GM18861 (cell line): ENCODE data around the gene FAM3C.

Experiments used
- ATAC-seq: cut with Tn5 transposase; IDR thresholded peaks from one replicate; pipeline ENCODE4 v1.9.1; 2021; ENCODE audit not compliant: unreplicated experiment

Gene FAM3C

DNA sequence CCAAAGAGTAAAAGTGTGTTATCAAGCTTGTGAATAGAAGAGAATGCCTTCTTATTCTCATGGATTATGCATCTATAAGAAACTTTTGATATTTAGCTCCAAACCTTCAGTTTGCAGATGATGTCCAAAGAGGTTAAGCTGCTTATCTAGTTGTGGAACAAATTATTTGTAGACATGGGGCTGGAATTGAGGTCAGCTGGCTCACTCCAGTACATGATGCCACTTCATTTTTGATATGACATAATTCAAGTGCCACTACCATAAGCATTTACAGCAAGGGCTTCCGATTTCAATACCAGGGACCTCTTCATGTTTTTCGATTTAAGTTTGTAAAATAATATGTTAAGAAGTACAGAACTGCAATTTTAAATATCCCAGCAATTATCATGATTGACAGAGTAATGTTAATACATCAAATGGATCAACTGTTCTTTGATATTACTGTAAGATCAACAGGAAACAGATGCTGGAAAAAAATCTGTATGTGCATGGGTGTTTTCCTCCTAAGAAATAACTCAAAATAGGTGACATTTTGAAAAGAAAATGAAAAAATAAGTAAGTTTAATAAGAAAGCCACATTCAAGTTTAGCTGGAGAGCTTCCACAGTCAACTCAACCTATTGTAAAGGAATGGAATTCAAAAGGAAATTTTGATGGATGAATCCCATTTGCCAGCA is 12.7 kb downstream of the FAM3C start:
- ATAC-seq = no peak

DNA sequence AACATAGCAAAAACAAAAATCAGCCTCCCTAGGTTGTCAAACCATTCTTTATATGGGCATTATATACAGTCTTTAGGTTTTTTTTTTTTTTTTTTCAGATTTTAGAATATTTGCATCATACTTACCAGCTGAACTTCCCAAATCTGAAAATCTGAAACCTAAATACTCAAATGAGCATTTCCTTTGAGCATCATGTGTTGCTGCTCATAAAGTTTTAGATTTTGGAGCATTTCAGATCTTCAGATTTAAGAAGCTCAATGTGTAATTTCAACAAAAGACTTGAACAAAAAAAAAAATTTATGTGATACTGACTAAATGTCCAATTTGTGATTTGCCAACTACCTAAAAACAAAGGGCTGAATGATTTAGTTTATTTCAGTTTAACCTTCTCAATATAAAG is 13.6 kb downstream of the FAM3C start:
- no peak for ATAC-seq

DNA sequence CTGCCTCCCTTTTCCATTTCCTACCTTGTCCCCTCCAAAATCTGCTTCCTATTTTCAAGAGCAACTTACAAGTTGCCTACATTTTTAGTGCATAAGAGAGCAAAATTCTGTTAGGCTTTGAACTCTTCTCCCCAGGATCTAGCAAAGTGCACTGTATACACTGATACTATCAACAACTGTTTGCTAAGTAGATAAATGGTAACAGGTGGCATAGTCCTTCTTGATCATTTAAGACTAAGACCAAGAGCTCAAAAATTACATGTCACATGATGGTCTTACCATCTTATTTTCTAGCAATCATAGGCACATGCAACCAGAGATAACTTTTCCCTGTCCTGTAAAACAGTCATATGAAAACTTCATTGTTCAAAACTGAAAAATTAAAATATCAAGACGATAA is 16.2 kb downstream of the FAM3C start:
- no peak for ATAC-seq

DNA sequence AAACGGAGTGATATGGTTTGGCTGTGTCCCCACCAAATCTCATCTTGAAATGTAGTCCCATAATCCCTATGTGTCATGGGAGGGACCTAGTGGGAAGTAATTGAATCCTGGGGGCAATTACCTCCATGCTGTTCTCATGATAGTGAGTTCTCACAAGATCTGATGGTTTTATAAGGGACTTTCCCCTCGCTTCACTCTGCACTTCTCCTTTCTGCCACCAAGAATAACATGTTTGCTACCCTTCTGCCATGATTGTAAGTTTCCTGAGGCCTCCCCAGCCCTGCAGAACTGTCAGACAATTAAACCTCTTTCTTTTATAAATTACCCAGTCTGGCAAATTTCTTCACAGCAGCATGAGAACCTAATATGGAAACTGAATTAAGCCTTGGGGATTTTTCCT is 19.1 kb downstream of the FAM3C start:
- no peak for ATAC-seq

DNA sequence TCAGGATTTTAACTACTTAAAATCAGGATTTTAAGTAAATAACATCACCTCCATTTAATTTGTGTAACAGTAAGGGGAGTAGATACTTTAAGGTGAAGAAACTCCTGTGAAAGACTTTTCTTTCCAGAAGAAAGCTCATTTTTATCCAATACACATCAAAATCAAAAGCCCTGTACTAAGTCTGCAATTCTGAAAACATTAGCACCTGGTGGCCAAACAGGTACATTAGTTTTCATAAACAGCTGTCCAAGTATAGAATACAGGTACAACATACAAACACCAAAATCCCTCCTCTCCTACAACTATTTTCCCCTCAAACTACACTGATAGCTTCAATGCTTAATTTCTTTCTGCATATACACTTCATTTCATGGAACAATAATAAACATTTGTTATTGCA is 22.9 kb downstream of the FAM3C start:
- ATAC-seq = no peak

DNA sequence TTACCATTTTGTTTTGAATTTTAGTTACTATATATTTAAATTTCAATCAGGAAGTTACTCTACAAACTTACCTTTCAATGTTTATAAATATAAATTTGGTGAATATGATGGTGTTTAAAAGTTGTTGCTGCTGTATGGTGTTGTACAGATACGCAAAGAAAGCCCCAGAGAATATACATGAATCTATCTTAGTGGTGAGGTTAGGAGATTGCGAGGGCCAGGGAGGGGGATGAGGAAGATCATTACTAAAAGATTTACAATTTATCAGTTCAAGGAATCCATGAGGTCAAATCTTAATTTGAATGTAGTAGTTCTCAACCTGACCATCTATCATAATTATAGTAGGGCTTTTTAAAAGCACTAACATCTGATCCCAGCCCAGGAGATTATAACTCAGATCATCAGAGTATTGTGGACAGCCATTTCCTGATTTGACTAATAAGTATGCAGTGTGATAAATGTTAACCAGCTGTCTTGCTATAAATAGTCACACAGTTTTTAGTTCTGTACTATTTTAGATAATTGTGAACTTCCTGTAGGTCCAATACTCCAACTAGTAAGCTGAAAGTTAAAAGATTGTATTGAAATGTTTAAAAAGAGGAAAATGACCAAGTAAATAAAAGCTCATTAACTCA is 23.6 kb downstream of the FAM3C start:
- peak; percentile 78 for ATAC-seq

DNA sequence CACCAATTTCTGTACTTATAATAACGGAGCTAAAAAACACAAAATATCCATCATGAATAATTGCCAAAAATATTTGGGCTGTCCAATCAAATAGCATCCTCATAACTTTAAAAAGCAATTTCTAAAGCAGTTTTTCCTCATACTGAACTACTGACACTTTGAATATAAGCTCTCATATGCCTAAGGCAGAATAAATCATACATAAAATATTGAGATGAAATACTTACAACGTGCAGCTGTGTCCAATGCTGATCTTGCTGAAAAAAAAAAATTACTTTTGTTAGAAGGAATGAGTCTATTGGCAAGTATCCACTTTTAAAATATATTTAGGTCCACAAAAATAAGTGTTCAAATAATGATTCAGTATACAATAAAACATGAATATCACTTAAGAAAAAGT is 24.2 kb downstream of the FAM3C start:
- ATAC-seq = no peak

DNA sequence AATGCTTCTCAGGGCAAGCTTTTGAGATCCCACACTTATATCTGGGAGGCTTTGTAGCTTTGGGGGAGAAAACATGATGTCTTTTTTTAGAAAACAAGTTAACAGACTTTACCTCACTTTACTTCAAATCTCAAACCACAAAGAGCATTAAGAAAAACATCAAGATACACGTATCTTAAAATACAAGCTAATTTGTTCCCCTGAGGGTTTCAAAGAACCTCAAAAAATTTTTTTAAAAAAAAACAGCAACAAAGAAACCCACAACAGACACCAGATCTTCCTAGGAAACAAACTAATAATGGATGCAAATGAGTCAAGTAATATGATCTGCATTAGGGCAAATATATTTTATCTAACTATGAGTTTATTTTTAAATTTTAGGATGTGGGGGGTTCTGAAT is 24.7 kb downstream of the FAM3C start:
- no peak for ATAC-seq

DNA sequence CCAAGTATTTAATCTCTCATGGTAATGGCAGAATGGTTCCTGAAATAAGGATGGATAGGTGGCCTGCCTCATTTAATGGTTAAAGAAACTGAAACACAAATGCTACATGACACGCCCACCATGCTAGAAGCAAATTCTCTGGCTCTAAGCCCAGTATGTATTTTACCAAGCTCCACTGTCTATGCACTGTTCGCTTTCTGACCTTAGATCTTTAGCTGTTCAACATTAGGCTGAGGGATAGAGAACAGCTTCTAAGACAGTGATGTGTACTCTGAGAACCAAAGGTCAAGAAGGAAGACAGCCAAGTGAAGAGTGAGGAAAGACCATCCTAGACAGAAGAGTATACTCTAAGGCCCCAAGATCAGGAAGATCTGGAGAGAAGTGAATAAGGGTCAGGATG is 26.6 kb downstream of the FAM3C start:
- ATAC-seq = peak; percentile 50

DNA sequence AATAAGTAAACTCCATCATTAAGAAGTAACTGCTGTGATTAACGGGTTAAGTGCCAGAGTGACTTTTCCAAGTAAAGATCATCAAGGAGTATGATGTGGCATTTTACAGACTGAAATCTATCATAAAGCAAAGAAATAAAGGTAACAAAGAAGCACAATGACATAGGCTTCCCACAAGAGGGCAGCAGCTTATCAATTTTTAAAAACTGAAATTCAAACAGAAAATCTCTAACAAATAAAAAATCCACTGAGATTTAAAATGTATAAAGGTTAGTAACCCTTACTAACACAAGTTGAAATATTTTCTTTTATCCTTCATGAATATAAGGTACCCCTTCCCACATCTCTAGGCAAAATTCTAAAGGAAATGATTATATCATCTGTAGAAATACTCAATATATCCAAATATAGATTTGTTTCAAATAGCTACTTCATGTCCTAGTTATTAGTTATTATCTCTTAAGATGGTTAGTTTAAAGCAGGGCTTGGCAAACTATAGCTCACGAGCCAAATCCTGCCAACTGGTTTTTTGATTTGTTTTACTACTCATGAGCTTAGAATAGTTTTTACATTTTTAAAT is 29.2 kb downstream of the FAM3C start:
- no peak for ATAC-seq

DNA sequence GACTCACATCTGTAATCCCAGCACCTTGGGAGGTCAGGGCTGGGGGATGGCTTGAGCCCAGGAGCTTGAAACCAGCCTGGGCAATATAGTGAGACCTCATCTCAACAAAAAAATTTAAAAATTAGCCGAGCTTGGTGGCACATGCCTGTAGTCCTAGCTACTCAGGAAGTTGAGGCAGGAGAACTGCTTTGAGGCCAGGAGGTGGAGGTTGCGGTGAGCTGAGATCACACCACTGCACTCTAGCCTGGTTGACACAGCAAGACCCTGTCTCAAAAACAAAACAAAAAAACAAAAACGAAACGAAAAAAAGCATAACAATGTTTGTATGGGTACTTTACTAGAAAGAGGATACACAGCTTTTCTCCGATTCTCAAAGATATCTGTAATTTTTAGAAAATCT is 35.5 kb downstream of the FAM3C start:
- no peak for ATAC-seq

DNA sequence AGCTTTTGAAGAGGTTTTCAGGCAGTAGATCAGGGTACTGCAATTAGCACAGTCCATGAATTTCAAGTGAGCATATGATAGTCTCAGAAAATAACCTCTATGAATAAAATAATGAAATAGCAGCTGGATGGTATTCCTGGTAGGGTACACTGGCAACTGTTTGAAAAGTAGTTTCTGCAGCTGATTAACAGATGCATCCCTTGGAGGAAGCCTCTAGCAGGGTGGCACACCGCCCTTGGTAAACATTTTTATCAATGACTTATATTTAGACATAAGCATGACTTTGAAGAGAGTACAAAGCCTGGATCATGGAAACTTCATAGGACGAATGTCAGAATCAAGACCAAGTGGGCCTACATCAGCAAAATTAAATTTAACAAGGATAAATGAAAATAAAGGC is 40.5 kb downstream of the FAM3C start:
- no peak for ATAC-seq

DNA sequence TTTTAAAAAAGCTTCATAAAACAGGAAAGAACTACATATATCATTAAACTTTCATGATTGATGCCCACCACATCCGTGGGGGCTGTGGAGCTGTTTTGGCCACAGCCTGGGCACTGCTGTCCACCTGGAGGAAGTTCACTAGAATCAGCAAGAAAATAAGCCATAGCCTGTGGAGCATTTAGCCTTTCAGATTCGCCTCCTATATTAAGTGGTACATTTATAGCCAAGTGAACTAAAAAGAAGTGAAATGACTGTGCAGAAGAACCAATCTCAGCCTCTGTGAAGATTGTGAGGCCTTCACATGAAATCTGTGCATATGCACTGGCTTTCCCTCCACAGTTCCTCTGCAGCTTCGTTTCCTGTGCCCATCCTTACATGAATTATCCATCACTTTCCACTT is 43.8 kb downstream of the FAM3C start:
- no peak for ATAC-seq

DNA sequence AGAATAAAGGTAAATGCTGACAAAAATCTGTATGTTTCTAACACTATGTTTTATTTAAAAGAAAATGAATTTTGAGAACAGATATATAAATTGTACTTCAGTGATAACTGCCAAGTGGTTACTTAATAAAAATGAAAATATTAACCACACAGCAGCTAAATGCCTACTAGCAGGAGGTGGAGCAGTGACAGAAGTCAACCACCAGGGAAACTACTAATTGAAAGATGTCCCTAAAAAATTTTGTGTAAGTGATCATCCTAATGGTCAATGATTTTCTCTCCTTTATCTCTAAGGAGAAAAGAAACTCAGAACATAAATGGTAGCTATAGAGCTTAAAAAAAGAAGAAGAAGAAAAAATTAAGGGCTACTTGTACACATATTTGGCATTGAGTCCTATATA is 44.4 kb downstream of the FAM3C start:
- no peak for ATAC-seq

DNA sequence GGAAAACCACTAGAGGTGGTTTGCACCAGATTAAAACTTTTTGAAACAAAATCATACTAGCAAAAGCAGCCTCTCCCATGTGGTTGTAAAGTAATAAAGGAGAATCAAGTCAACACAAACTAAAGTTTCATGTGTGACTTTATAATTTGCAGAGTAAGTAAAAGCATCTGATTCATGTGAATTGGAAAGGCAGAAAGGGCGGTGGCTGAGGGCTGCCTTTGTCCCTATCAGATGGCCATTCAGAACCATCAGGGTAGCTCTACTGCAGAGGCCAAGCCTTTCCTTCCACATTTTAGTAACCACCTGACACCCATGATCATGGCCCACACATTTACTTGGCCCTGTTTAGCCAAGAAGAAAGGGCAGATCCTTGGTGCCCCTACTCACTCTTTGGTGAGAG is 51.6 kb downstream of the FAM3C start:
- no peak for ATAC-seq

DNA sequence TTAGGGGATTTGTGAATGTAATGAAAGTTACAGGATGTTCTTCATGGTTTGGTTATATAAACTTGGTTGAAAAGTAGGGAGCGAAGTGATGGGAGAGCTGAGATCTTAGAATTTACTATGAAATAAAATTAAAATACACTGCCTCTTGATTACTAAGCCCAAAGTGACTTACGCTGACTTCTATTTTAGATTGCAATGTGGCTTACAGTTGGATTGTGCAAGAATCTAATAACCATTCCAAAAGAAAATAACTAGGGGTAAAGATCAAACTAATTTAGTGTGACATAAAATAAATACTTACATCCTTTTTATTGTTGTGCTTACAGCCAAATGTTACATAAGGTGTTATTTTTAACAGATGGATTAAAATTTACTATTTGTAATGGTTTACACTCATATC is 52.0 kb downstream of the FAM3C start:
- no peak for ATAC-seq

DNA sequence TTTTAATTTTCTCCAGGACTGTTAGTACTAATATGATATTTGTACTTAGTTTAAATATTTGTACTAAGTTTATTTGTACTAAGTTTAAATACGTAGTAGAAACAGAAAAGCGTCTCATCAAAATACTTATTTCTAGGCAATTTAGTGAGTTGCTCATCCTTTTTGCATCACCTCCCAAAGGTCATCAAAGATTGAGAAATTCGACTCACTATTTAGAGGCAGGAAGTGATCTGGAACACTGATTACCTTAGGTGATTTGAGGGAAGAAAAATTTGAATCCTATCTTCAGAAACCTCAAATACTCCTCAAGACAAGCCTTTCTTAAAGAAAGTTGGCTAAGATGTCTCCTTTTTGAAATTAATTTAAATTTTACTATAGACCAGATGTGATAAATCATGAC is 52.8 kb downstream of the FAM3C start:
- no peak for ATAC-seq

DNA sequence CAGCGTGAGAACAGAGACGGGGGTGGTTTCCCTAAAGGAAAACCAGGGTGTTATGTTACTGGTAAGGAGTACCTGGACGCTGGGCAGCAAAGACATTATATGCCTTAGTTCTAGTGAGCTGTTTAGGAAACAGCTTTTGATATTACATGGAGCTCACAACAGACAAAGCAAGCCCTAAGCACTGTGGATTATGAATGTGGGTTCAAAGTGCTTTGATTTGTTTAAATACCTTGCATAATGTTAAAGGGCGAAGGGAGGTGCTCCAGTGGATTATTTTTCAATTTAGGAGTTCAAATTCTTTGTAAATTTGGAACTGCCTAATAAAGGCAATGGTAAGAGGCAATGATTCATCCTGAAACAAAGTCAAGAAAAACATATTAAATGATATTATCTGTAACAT is 53.5 kb downstream of the FAM3C start:
- ATAC-seq = no peak

DNA sequence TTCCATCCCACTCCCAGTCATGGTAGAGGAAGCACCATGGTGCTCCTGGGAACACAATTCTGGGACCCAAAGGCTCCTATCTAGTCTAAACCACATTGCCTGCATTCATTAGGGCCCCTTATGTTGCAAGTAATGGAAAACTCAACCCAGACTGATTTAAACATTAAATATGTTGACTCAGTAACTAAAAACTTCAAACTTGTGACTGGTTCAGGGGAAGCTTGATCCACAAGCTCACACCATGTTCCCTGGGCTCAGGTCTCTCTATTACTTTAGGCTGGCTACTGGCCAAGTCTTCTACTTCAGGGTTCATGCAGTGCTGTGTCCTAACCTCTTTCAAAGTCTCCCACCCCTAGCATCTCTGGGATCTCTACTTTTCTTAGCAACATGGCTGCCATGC is 54.2 kb downstream of the FAM3C start:
- ATAC-seq = no peak

DNA sequence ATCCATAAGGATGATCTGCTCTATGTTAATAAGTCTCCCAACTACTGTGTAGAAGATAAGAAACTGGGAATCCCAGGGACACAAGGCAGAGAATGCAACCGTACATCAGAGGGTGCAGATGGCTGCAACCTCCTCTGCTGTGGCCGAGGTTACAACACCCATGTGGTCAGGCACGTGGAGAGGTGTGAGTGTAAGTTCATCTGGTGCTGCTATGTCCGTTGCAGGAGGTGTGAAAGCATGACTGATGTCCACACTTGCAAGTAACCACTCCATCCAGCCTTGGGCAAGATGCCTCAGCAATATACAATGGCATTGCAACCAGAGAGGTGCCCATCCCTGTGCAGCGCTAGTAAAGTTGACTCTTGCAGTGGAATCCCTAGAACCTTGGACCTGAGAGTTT is 57.0 kb downstream of the FAM3C start:
- ATAC-seq = no peak

DNA sequence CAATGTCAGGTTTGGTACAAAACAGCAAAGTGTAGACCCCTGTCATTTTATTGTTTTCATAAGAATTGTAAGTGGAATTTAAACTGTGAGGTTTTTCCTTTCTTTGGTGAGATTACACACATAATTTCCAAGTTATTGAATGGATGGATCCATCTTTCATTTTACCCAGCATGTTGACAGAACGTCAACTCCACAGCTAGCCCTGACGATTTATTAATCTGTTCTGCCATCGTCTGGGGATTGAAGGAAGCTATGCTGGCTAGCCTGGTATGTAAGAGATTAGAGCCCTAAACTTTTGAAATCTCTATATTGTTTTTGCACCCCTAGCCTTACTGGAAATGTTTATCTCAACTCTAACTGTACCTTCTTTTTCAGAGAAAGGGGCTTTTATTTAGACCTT is 58.7 kb downstream of the FAM3C start:
- no peak for ATAC-seq

DNA sequence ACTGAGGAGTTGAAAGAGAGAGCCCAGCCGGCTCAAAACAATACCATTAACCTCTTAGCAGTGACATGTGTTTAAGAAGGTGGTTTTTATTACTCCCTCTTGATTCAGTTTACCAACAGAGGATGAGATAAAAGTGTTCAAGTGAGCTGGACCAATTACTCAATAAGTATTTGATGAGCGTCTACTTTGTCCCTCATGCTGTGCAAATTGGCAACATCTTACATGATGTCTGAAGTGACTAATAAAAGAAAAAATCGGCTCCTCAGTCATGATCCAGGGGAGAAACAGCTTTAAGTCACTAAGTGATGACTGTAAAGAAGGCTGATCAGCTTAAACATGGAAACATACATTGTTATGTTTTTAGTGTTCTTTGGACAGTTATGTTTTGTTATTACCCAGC is 59.5 kb downstream of the FAM3C start:
- ATAC-seq = no peak
